HEK293 (cell line): ENCODE data around the gene ABCA2.

Source experiments
- BCL11A ChIP-seq: fragments of 450-650 bp; formaldehyde crosslinking; IDR thresholded peaks from 2 replicates; pipeline ENCODE4 v1.5.1; 2016; ENCODE audit warnings: low read depth, missing biosample characterization, missing genetic modification characterization
- BCL11B ChIP-seq: fragments of 450-650 bp; formaldehyde crosslinking; IDR thresholded peaks from 2 replicates; pipeline ENCODE4 v1.5.1; 2016; ENCODE audit warnings: low read depth, missing biosample characterization, missing genetic modification characterization
- CTCF ChIP-seq: fragments of 450-650 bp; formaldehyde crosslinking; IDR thresholded peaks from 2 replicates; pipeline ENCODE4 v1.5.1; 2016; ENCODE audit warnings: missing biosample characterization, missing genetic modification characterization
- GLIS1 ChIP-seq: fragments of 450-650 bp; formaldehyde crosslinking; IDR thresholded peaks from 2 replicates; pipeline ENCODE4 v1.5.1; 2016; ENCODE audit warnings: missing biosample characterization, missing genetic modification characterization
- INSM2 ChIP-seq: fragments of 450-650 bp; formaldehyde crosslinking; IDR thresholded peaks from 2 replicates; pipeline ENCODE4 v1.5.1; 2016; ENCODE audit warnings: missing biosample characterization, missing genetic modification characterization
- KLF9 ChIP-seq: fragments of 450-650 bp; formaldehyde crosslinking; IDR thresholded peaks from 2 replicates; pipeline ENCODE4 v1.5.1; 2016; ENCODE audit warnings: missing biosample characterization, missing genetic modification characterization, low read depth
- SETDB1 ChIP-seq: IDR thresholded peaks from one replicate; pipeline ENCODE4 v1.6.1; 2017; ENCODE audit warnings: mild to moderate bottlenecking, low read length, moderate library complexity, mixed read lengths; ENCODE audit not compliant: insufficient read length
- SP2 ChIP-seq: fragments of 450-650 bp; formaldehyde crosslinking; IDR thresholded peaks from 2 replicates; pipeline ENCODE4 v1.5.1; 2016; ENCODE audit warnings: missing biosample characterization, missing genetic modification characterization
- TRIM28 ChIP-seq: IDR thresholded peaks from 2 replicates; pipeline ENCODE4 v1.6.1; 2011; ENCODE audit warnings: low read length, control low read depth, borderline replicate concordance
- ZBTB10 ChIP-seq: fragments of 450-650 bp; formaldehyde crosslinking; IDR thresholded peaks from 2 replicates; pipeline ENCODE4 v1.5.1; 2016; ENCODE audit warnings: missing biosample characterization, missing genetic modification characterization
- ZBTB17 ChIP-seq: fragments of 450-650 bp; formaldehyde crosslinking; IDR thresholded peaks from 2 replicates; pipeline ENCODE4 v1.5.1; 2016; ENCODE audit warnings: missing biosample characterization, missing genetic modification characterization
- ZBTB8A ChIP-seq: fragments of 450-650 bp; formaldehyde crosslinking; IDR thresholded peaks from 2 replicates; pipeline ENCODE4 v1.5.1; 2016; ENCODE audit warnings: missing biosample characterization, missing genetic modification characterization
- ZFP3 ChIP-seq: fragments of 450-650 bp; formaldehyde crosslinking; IDR thresholded peaks from 2 replicates; pipeline ENCODE4 v1.5.1; 2016; ENCODE audit warnings: low read depth, missing biosample characterization, missing genetic modification characterization
- ZFP41 ChIP-seq: fragments of 450-650 bp; formaldehyde crosslinking; IDR thresholded peaks from 2 replicates; pipeline ENCODE4 v1.5.1; 2016; ENCODE audit warnings: missing biosample characterization, missing genetic modification characterization, borderline replicate concordance
- ZNF132 ChIP-seq: fragments of 450-650 bp; formaldehyde crosslinking; IDR thresholded peaks from 2 replicates; pipeline ENCODE4 v1.5.1; 2017; ENCODE audit warnings: missing biosample characterization, missing genetic modification characterization, borderline replicate concordance
- ZNF146 ChIP-seq: fragments of 450-650 bp; formaldehyde crosslinking; IDR thresholded peaks from 2 replicates; pipeline ENCODE4 v1.5.1; 2016; ENCODE audit warnings: missing biosample characterization, missing genetic modification characterization
- ZNF2 ChIP-seq: fragments of 450-650 bp; formaldehyde crosslinking; IDR thresholded peaks from 2 replicates; pipeline ENCODE4 v1.5.1; 2016; ENCODE audit warnings: missing biosample characterization, missing genetic modification characterization
- ZNF211 ChIP-seq: fragments of 450-650 bp; formaldehyde crosslinking; IDR thresholded peaks from 2 replicates; pipeline ENCODE4 v1.5.1; 2016; ENCODE audit warnings: low read depth, missing biosample characterization, missing genetic modification characterization
- ZNF23 ChIP-seq: fragments of 450-650 bp; formaldehyde crosslinking; IDR thresholded peaks from 2 replicates; pipeline ENCODE4 v1.5.1; 2016; ENCODE audit warnings: missing biosample characterization, missing genetic modification characterization, borderline replicate concordance
- ZNF433 ChIP-seq: fragments of 450-650 bp; formaldehyde crosslinking; IDR thresholded peaks from 2 replicates; pipeline ENCODE4 v1.5.1; 2016; ENCODE audit warnings: missing biosample characterization, missing genetic modification characterization, low read depth
- ZNF544 ChIP-seq: fragments of 450-650 bp; formaldehyde crosslinking; IDR thresholded peaks from 2 replicates; pipeline ENCODE4 v1.5.0; 2017; ENCODE audit warnings: missing biosample characterization, missing genetic modification characterization
- ZNF548 ChIP-seq: fragments of 450-650 bp; formaldehyde crosslinking; IDR thresholded peaks from 2 replicates; pipeline ENCODE4 v1.5.1; 2016; ENCODE audit warnings: missing biosample characterization, missing genetic modification characterization
- ZNF621 ChIP-seq: fragments of 450-650 bp; formaldehyde crosslinking; IDR thresholded peaks from 2 replicates; pipeline ENCODE4 v1.5.1; 2017; ENCODE audit warnings: missing biosample characterization, missing genetic modification characterization
- ZNF664 ChIP-seq: fragments of 450-650 bp; formaldehyde crosslinking; IDR thresholded peaks from 2 replicates; pipeline ENCODE4 v1.5.1; 2016; ENCODE audit warnings: missing biosample characterization, missing genetic modification characterization
- ZNF843 ChIP-seq: fragments of 450-650 bp; formaldehyde crosslinking; IDR thresholded peaks from 2 replicates; pipeline ENCODE4 v1.5.1; 2016; ENCODE audit warnings: missing biosample characterization, missing genetic modification characterization
- ZSCAN16 ChIP-seq: fragments of 450-650 bp; formaldehyde crosslinking; IDR thresholded peaks from 2 replicates; pipeline ENCODE4 v1.5.1; 2016; ENCODE audit warnings: missing biosample characterization, missing genetic modification characterization
- TF ChIP-seq, protein P1 (sequence below): IDR thresholded peaks from 2 replicates; pipeline ENCODE4 v1.6.1; 2011; ENCODE audit warnings: mild to moderate bottlenecking, low read depth, low read length, borderline replicate concordance

Gene ABCA2

DNA sequence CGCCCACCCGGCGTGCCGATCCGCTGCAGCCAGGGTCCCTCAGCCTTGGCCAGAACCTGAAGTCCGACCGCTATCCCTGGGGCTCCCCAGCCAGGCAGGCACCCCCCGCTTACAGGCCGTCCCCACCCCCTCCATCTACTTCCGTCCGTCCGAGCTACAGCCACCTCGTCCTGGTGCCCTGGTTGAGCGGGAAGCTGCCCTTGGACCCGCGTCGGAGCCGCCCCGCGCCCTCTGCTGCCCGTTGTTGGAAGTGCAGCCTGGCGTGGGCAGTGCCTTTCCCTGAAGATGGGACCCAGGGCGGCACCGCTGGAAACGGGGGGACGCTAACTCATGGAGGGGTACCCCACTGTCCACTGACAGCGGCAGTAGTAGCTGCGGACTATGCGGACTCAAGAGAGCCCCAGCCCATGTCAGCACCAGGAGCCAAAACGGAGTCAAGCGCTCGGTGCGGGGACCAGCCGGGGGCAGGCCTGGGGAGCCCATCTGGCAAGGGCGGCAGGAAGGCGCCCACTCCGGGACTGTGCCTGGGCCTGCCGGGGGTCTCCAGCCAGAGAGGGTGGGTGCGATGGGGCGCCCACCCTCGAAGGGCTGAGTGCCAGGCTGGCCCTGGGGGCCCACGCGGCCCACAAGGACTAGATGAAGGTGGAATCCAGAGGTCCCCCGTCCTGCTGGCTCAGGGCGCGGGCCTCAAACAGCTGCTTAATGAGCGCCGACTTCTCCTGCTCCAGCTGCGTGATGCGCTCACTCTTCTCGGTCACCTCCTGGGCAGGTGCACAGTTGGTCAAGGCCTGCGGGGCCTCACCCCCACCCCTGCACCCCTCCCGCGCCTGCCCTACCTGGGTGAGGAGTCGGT, 36.2 kb upstream of the ABCA2 start (continued):
- TF ChIP-seq ZNF146 (tag by site-specific recombination) (no peak), ZFP41 (no peak), BCL11B (peak; percentile 49; the same call in 1 of the 2 replicates), ZFP3 (tag by site-specific recombination) (no peak), INSM2 (tag by site-specific recombination) (no peak), ZNF664 (tag by site-specific recombination) (no peak), SETDB1 (no peak), GLIS1 (no peak), ZBTB17 (tag by site-specific recombination) (0 out of 2 replicates have a peak, but pooled peaks have one; percentile 22), ZNF433 (tag by site-specific recombination) (no peak), TRIM28 (no peak), ZBTB10 (tag by site-specific recombination) (no peak), ZNF544 (no peak), ZNF548 (tag by site-specific recombination) (no peak), CTCF (peak; percentile 95), ZNF843 (tag by site-specific recombination) (no peak), ZSCAN16 (no peak), ZNF211 (tag by site-specific recombination) (no peak), ZNF23 (tag by site-specific recombination) (no peak), ZNF2 (tag by site-specific recombination) (peak; percentile 86; the same call in 1 of the 2 replicates), ZBTB8A (tag by site-specific recombination) (no peak), ZNF621 (no peak), ZNF132 (no peak), SP2 (peak; percentile 41; the same call in 1 of the 2 replicates), KLF9 (tag by site-specific recombination) (peak; percentile 67), BCL11A (tag by site-specific recombination) (no peak; the same call in 1 of the 2 replicates)
- TF ChIP-seq, protein P1, sequence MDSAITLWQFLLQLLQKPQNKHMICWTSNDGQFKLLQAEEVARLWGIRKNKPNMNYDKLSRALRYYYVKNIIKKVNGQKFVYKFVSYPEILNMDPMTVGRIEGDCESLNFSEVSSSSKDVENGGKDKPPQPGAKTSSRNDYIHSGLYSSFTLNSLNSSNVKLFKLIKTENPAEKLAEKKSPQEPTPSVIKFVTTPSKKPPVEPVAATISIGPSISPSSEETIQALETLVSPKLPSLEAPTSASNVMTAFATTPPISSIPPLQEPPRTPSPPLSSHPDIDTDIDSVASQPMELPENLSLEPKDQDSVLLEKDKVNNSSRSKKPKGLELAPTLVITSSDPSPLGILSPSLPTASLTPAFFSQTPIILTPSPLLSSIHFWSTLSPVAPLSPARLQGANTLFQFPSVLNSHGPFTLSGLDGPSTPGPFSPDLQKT = no peak
